OCI-M1 (cell line): Measurements from ENCODE around the gene ARPC2.
A peak's percentile ranks its signal among the peaks of the same experiment; 100 is the strongest.

Experiments used
- DNase-seq: peaks from one replicate; lab custom pipeline; 2025; lab: John Stamatoyannopoulos, UW

ARPC2 gene

GRCh38 chr2:218217360-218218267, 625 bp downstream of the ARPC2 start:
- DNase-seq = peak; percentile 64

- peak; percentile 76 for DNase-seq
Measured at GRCh38 chr2:218218268-218219185, 1.5 kb downstream of the ARPC2 start.

- DNase-seq = no peak
Measured at GRCh38 chr2:218219934-218220333, 2.9 kb downstream of the ARPC2 start.

GRCh38 chr2:218221000-218221399, 4.0 kb downstream of the ARPC2 start:
- DNase-seq = no peak

GRCh38 chr2:218223046-218223445, 6.1 kb downstream of the ARPC2 start:
- no peak for DNase-seq

GRCh38 chr2:218224186-218224585, 7.2 kb downstream of the ARPC2 start:
- no peak for DNase-seq

- no peak for DNase-seq
Measured at GRCh38 chr2:218226903-218227302, 9.9 kb downstream of the ARPC2 start.

- no peak for DNase-seq
Measured at GRCh38 chr2:218228366-218229090, 11.5 kb downstream of the ARPC2 start.

GRCh38 chr2:218229239-218229638, 12.2 kb downstream of the ARPC2 start:
- DNase-seq = peak; percentile 70

- no peak for DNase-seq
Measured at GRCh38 chr2:218229851-218230250, 12.9 kb downstream of the ARPC2 start.

GRCh38 chr2:218230882-218231281, 13.9 kb downstream of the ARPC2 start:
- DNase-seq = peak; percentile 25

- DNase-seq = no peak
Measured at GRCh38 chr2:218233543-218233942, 16.6 kb downstream of the ARPC2 start.

GRCh38 chr2:218234521-218234920, 17.5 kb downstream of the ARPC2 start:
- no peak for DNase-seq

GRCh38 chr2:218235017-218235416, 18.0 kb downstream of the ARPC2 start:
- no peak for DNase-seq

GRCh38 chr2:218236829-218237228, 19.8 kb downstream of the ARPC2 start:
- DNase-seq = no peak

- DNase-seq = no peak
Measured at GRCh38 chr2:218238887-218239286, 21.9 kb downstream of the ARPC2 start.

- DNase-seq = no peak
Measured at GRCh38 chr2:218244204-218244603, 27.2 kb downstream of the ARPC2 start.

GRCh38 chr2:218244665-218245064, 27.7 kb downstream of the ARPC2 start:
- no peak for DNase-seq

GRCh38 chr2:218245214-218245613, 28.2 kb downstream of the ARPC2 start:
- no peak for DNase-seq

GRCh38 chr2:218249691-218250090, 32.7 kb downstream of the ARPC2 start:
- no peak for DNase-seq

- DNase-seq = no peak
Measured at GRCh38 chr2:218252509-218253231, 35.7 kb downstream of the ARPC2 start.
